Measurements from ENCODE around the gene TMPRSS3.

The TMPRSS3 gene

GRCh38 chr21:42391297-42391696 lies 4.6 kb downstream of the TMPRSS3 start:
- Histone ChIP-seq H3K27me3 (no peaks in the 10 kb centered on the region), H3K4me3 (ENCODE audit: low read depth in 1 of 2, low read length in 1 of 2) (no peak overlapping the region), H3K36me3 (no peaks in the 10 kb centered on the region), H3K4me1 (ENCODE audit: control insufficient read depth in 1 of 2, insufficient read depth in 1 of 2, low read depth in 1 of 2, low read length in 1 of 2) (peaks cover 13 to 19% of the 10 kb centered on the region in 2 experiments), H3K27ac (no peak overlapping the region), H3K9me3 (no peaks in the 10 kb centered on the region)
- no peak for TF ChIP-seq CTCF (IDR thresholded peaks at IDR 0.05)

DNA sequence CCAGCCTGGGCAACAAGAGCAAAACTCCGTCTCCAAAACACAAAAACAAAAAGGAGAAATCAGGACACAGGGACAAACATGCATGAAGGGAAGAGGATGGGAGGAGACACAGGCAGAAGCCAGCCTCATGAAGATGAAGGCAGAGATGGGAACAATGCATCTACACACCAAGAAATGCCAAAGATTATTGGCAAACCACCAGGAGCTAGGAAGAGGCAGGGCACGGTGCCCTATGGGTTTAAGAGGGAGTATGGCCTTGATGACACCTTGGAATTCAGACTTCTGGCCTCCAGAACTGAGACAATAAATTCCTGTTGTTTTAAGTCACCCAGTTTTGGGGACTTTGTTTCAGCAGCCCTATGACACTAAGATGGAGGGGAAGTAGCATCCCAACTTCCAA lies 5.2 kb downstream of the TMPRSS3 start:
- Histone ChIP-seq H3K36me3 (no peaks in the 10 kb centered on the region), H3K27ac (no peak overlapping the region), H3K9me3 (no peaks in the 10 kb centered on the region), H3K4me3 (ENCODE audit: low read depth in 1 of 2, low read length in 1 of 2) (no peak overlapping the region), H3K27me3 (no peaks in the 10 kb centered on the region), H3K4me1 (ENCODE audit: control insufficient read depth in 1 of 2, insufficient read depth in 1 of 2, low read depth in 1 of 2, low read length in 1 of 2) (peaks cover 16 to 25% of the 10 kb centered on the region in 2 experiments)
- no peak for TF ChIP-seq CTCF (IDR thresholded peaks at IDR 0.05)

- H3K4me1 ChIP-seq (ENCODE audit: control insufficient read depth in 1 of 2, insufficient read depth in 1 of 2, low read depth in 1 of 2, low read length in 1 of 2): peaks cover 16 to 30% of the 10 kb centered on the region in 2 experiments
- no peak overlapping the region for H3K27ac ChIP-seq
- no peak overlapping the region for H3K4me3 ChIP-seq (ENCODE audit: low read depth in 1 of 2, low read length in 1 of 2)
- H3K9me3 ChIP-seq: no peaks in the 10 kb centered on the region
- no peaks in the 10 kb centered on the region for H3K36me3 ChIP-seq
- TF ChIP-seq CTCF (IDR thresholded peaks at IDR 0.05): no peak
- H3K27me3 ChIP-seq: no peaks in the 10 kb centered on the region
Observed at GRCh38 chr21:42390193-42390592, 5.7 kb downstream of the TMPRSS3 start.

- Histone ChIP-seq H3K4me3 (ENCODE audit: low read depth in 1 of 2, low read length in 1 of 2) (no peak overlapping the region), H3K9me3 (no peaks in the 10 kb centered on the region), H3K27me3 (no peaks in the 10 kb centered on the region), H3K36me3 (no peaks in the 10 kb centered on the region), H3K4me1 (ENCODE audit: control insufficient read depth in 1 of 2, insufficient read depth in 1 of 2, low read depth in 1 of 2, low read length in 1 of 2) (peaks cover 18 to 35% of the 10 kb centered on the region in 2 experiments), H3K27ac (no peak overlapping the region)
- no peak for TF ChIP-seq CTCF (IDR thresholded peaks at IDR 0.05)
Observed at GRCh38 chr21:42389449-42389835, 6.4 kb downstream of the TMPRSS3 start.

GRCh38 chr21:42388740-42389448 lies 7.0 kb downstream of the TMPRSS3 start:
- Histone ChIP-seq H3K36me3 (no peaks in the 10 kb centered on the region), H3K9me3 (no peaks in the 10 kb centered on the region), H3K4me3 (ENCODE audit: low read depth in 1 of 2, low read length in 1 of 2) (no peak overlapping the region), H3K4me1 (ENCODE audit: control insufficient read depth in 1 of 2, insufficient read depth in 1 of 2, low read depth in 1 of 2, low read length in 1 of 2) (peaks cover 20 to 39% of the 10 kb centered on the region in 2 experiments), H3K27ac (no peak overlapping the region), H3K27me3 (no peaks in the 10 kb centered on the region)
- no peak for TF ChIP-seq CTCF (IDR thresholded peaks at IDR 0.05)
